Endothelial cell of umbilical vein (primary cell): ENCODE results near the gene MED16. TPM values are rescaled to one million over a fixed set of nuclear protein-coding genes. Genes with fewer than 3 reads are reported as not detected.

Source experiments
- polyA plus RNA-seq, 4 experiments: library from polyadenylated mRNA; depleted of rRNA in 3 of 4; stranded (reverse) in 3 of 4; unstranded in 1 of 4; fragments of >200 nt; gene quantifications; 2 replicates each; pipeline versions ENCODE4 v1.2.1 to v1.2.3, GENCODE V29; 2011 to 2012; ENCODE audit warnings: missing spikeins in 1 of 4
- small RNA-seq: library from RNA; depleted of rRNA; stranded (forward); fragments of <200 nt; gene quantifications from one replicate; pipeline ENCODE3, GENCODE V24; 2012; ENCODE audit warnings: low replicate concordance, low read depth; ENCODE audit not compliant: insufficient read depth, insufficient read length
- total RNA-seq: library from RNA; stranded (reverse); gene quantifications from 2 replicates; pipeline ENCODE4 v1.2.3, GENCODE V29; 2021

The MED16 gene
- total and polyA plus RNA-seq, 2 donors (not counting 3 experiments of a cell fraction or from before 2014, with no cell fraction given), result 63.1 to 66.5 TPM

Small RNA genes within 50 kb of the gene (small RNA-seq; reads per million reads assigned to genes)
- gene RNU6-9, result 1.1 reads per million

Other genes with a start within 250 kb of the MED16 start
- 58.4 and 61.3 TPM in 2 replicates for gene RNF126, start 230.0 kb downstream of the MED16 start, total RNA-seq
- 19.2 and 20.5 TPM in 2 replicates for gene RNF126, start 230.0 kb downstream of the MED16 start, polyA plus RNA-seq
- 19.9 and 30.3 TPM in 2 replicates for gene FSTL3, start 216.8 kb downstream of the MED16 start, total RNA-seq
- 45.2 and 70.7 TPM in 2 replicates for gene FSTL3, start 216.8 kb downstream of the MED16 start, polyA plus RNA-seq
- gene PRSS57, start 197.7 kb downstream of the MED16 start, total RNA-seq, result not detected in 2 replicates
- not detected in 2 replicates for gene PRSS57, start 197.7 kb downstream of the MED16 start, polyA plus RNA-seq
- gene PALM, start 184.3 kb downstream of the MED16 start, total RNA-seq, result 24.2 and 31.8 TPM in 2 replicates
- 3.9 and 5.7 TPM in 2 replicates for gene PALM, start 184.3 kb downstream of the MED16 start, polyA plus RNA-seq
- gene MISP, start 142.1 kb downstream of the MED16 start, total RNA-seq, result not detected in 2 replicates
- gene MISP, start 142.1 kb downstream of the MED16 start, polyA plus RNA-seq, result not detected in 2 replicates
- gene PTBP1, start 95.7 kb downstream of the MED16 start, total RNA-seq, result 607 and 623 TPM in 2 replicates
- 382 and 465 TPM in 2 replicates for gene PTBP1, start 95.7 kb downstream of the MED16 start, polyA plus RNA-seq
- 0.76 and 1.2 TPM in 2 replicates for gene PLPPR3, start 71.2 kb downstream of the MED16 start, total RNA-seq
- 1.1 and 2.0 TPM in 2 replicates for gene PLPPR3, start 71.2 kb downstream of the MED16 start, polyA plus RNA-seq
- gene AZU1, start 65.3 kb downstream of the MED16 start, total RNA-seq, result not detected in 2 replicates
- gene AZU1, start 65.3 kb downstream of the MED16 start, polyA plus RNA-seq, result 0.12 TPM in 1 of 2 replicates, not detected in the other
- gene PRTN3, start 52.2 kb downstream of the MED16 start, total RNA-seq, result not detected in 2 replicates
- gene PRTN3, start 52.2 kb downstream of the MED16 start, polyA plus RNA-seq, result not detected in 2 replicates
- not detected in 2 replicates for gene ELANE, start 40.9 kb downstream of the MED16 start, total RNA-seq
- gene ELANE, start 40.9 kb downstream of the MED16 start, polyA plus RNA-seq, result not detected in 2 replicates
- gene CFD, start 33.5 kb downstream of the MED16 start, total RNA-seq, result 0.40 TPM in 1 of 2 replicates, not detected in the other
- 0.25 and 0.53 TPM in 2 replicates for gene CFD, start 33.5 kb downstream of the MED16 start, polyA plus RNA-seq
- gene RNU6-9, start 297 bp upstream of the MED16 start, total RNA-seq, result not detected in 2 replicates
- not detected in 2 replicates for gene RNU6-9, start 297 bp upstream of the MED16 start, polyA plus RNA-seq
- gene R3HDM4, start 20.0 kb upstream of the MED16 start, total RNA-seq, result 49.6 and 53.9 TPM in 2 replicates
- 51.8 and 70.6 TPM in 2 replicates for gene R3HDM4, start 20.0 kb upstream of the MED16 start, polyA plus RNA-seq
- gene KISS1R, start 24.1 kb upstream of the MED16 start, total RNA-seq, result not detected in 2 replicates
- not detected in 2 replicates for gene KISS1R, start 24.1 kb upstream of the MED16 start, polyA plus RNA-seq
- gene ARID3A, start 32.8 kb upstream of the MED16 start, total RNA-seq, result 10.8 and 13.2 TPM in 2 replicates
- 5.4 and 7.6 TPM in 2 replicates for gene ARID3A, start 32.8 kb upstream of the MED16 start, polyA plus RNA-seq
- gene WDR18, start 91.2 kb upstream of the MED16 start, total RNA-seq, result 54.8 and 74.7 TPM in 2 replicates
- 102 and 151 TPM in 2 replicates for gene WDR18, start 91.2 kb upstream of the MED16 start, polyA plus RNA-seq
- gene GRIN3B, start 107.2 kb upstream of the MED16 start, total RNA-seq, result 0.69 and 0.82 TPM in 2 replicates
- gene GRIN3B, start 107.2 kb upstream of the MED16 start, polyA plus RNA-seq, result 0.43 and 0.81 TPM in 2 replicates
- gene TMEM259, start 127.9 kb upstream of the MED16 start, total RNA-seq, result 142 and 147 TPM in 2 replicates
- gene TMEM259, start 127.9 kb upstream of the MED16 start, polyA plus RNA-seq, result 297 and 430 TPM in 2 replicates
- not detected in 2 replicates for gene RNU6-2, start 128.3 kb upstream of the MED16 start, total RNA-seq
- not detected in 2 replicates for gene RNU6-2, start 128.3 kb upstream of the MED16 start, polyA plus RNA-seq
- 280 and 286 TPM in 2 replicates for gene CNN2, start 133.4 kb upstream of the MED16 start, total RNA-seq
- 185 and 207 TPM in 2 replicates for gene CNN2, start 133.4 kb upstream of the MED16 start, polyA plus RNA-seq
- 9.8 and 11.0 TPM in 2 replicates for gene ABCA7, start 146.9 kb upstream of the MED16 start, total RNA-seq
- gene ABCA7, start 146.9 kb upstream of the MED16 start, polyA plus RNA-seq, result 4.9 and 5.7 TPM in 2 replicates
- 10.4 and 12.5 TPM in 2 replicates for gene ARHGAP45, start 174.0 kb upstream of the MED16 start, total RNA-seq
- gene ARHGAP45, start 174.0 kb upstream of the MED16 start, polyA plus RNA-seq, result 6.9 and 7.5 TPM in 2 replicates
- 252 and 272 TPM in 2 replicates for gene POLR2E, start 202.2 kb upstream of the MED16 start, total RNA-seq
- gene POLR2E, start 202.2 kb upstream of the MED16 start, polyA plus RNA-seq, result 344 and 394 TPM in 2 replicates
- 445 and 469 TPM in 2 replicates for gene GPX4, start 210.8 kb upstream of the MED16 start, total RNA-seq
- gene GPX4, start 210.8 kb upstream of the MED16 start, polyA plus RNA-seq, result 1,136 and 1,398 TPM in 2 replicates